Mucosa of descending colon (tissue), 3 donors: Measurements from ENCODE around the gene ZBTB33. TPM values are rescaled to one million over a fixed set of nuclear protein-coding genes. Genes with fewer than 3 reads are reported as not detected.
A peak's percentile ranks its signal among the peaks of the same experiment; 100 is the strongest.

ENCODE experiments used
- ATAC-seq: fragments of 200-7000 bp; cut with Tn5 transposase; one replicate; pipeline ENCODE4 v1.9.1; 2020; ENCODE audit warnings: mild to moderate bottlenecking, moderate library complexity
- DNase-seq, 3 donors: peaks; one replicate each; pipeline ENCODE4 v3.0.0-alpha.2; 2020
- H3K36me3 ChIP-seq: fragments of 200-600 bp; one replicate; pipeline ENCODE4 v1.8.0; 2021; ENCODE audit warnings: low read depth, mild to moderate bottlenecking
- H3K4me1 ChIP-seq: fragments of 200-600 bp; one replicate; pipeline ENCODE4 v1.8.0; 2021; ENCODE audit warnings: low read depth, mild to moderate bottlenecking
- H3K4me3 ChIP-seq: fragments of 200-600 bp; one replicate; pipeline ENCODE4 v1.8.0; 2021; ENCODE audit warnings: mild to moderate bottlenecking
- H3K9me3 ChIP-seq: fragments of 200-600 bp; one replicate; pipeline ENCODE4 v1.8.0; 2021; ENCODE audit warnings: mild to moderate bottlenecking
- intact Hi-C, 2 donors: fragments of 100-400 bp; cut with DNase I in 1 of 2; cut with micrococcal nuclease in 1 of 2; formaldehyde crosslinking; loops; one replicate each; pipeline versions ENCODE4 v1.11.0 to v1.11.1; 2022; cut with DNase I, micrococcal nuclease
- total RNA-seq, 3 donors: library from RNA; stranded (reverse); fragmentation: NEBNext Ultra II Directional in 2 of 3; extraction: Animal tissue kit (Norgen Biotek cat#: 25700) in 2 of 3; gene quantifications; one replicate each; pipeline versions ENCODE4 v1.2.1 to v1.2.4, GENCODE V29; 2021 to 2023
- TF ChIP-seq, protein P1 (sequence below): fragments of 200-600 bp; IDR thresholded peaks from one replicate; pipeline ENCODE4 v1.8.0; 2022; ENCODE audit warnings: antibody characterized with exemption, mild to moderate bottlenecking
- donor health status: DM: no; HTN: no; CAD: no; lungs with moderate emphysema.
- donor health status: DM: no; HTN: no; CAD: no.
- donor health status: DM: no; HTN: yes; CAD: no.

Gene ZBTB33
- total RNA-seq, 3 donors from 2014 or later, result 10.2 to 12.5 (median 12.0) TPM

DNA sequence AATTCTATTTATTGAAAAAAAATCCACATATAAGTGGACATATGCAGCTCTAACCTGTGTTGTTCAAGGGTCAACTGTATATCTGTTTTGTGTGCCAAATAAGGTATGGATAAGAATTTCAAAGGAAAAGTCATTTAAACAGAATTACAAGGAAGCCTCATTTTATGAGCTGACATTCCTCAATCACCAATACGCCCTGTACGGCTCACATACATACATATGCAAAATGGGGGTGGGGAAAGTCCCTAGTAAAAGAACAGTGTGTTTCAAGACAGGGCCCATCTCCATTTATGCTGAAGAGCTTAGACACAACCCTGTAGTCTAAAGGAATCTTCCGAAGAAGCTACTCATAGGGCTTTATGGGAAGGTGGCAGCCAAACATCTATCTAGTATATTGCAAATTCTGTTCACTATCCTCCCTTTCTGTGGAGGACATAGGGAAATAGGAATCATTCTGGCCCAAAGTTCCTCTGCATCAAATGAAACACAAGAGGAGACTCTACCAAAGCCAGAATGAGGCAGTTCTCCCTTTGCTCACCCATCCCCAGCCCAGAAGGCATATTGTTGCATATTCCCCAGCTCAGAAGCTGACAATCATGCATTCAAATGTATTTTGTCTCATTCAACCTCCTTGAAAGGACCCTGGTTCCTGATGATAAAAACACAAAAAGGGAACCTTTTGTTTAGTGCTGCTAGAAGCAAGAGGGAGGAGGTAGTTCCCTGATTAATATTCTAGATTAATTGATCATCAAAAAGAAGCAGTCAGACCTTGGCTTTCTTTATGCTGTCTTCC lies 13.7 kb upstream of the ZBTB33 start:
- no peak for ATAC-seq
- TF ChIP-seq, protein P1, sequence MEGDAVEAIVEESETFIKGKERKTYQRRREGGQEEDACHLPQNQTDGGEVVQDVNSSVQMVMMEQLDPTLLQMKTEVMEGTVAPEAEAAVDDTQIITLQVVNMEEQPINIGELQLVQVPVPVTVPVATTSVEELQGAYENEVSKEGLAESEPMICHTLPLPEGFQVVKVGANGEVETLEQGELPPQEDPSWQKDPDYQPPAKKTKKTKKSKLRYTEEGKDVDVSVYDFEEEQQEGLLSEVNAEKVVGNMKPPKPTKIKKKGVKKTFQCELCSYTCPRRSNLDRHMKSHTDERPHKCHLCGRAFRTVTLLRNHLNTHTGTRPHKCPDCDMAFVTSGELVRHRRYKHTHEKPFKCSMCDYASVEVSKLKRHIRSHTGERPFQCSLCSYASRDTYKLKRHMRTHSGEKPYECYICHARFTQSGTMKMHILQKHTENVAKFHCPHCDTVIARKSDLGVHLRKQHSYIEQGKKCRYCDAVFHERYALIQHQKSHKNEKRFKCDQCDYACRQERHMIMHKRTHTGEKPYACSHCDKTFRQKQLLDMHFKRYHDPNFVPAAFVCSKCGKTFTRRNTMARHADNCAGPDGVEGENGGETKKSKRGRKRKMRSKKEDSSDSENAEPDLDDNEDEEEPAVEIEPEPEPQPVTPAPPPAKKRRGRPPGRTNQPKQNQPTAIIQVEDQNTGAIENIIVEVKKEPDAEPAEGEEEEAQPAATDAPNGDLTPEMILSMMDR, result no peak
- intact Hi-C loops, result no loop called here

DNA sequence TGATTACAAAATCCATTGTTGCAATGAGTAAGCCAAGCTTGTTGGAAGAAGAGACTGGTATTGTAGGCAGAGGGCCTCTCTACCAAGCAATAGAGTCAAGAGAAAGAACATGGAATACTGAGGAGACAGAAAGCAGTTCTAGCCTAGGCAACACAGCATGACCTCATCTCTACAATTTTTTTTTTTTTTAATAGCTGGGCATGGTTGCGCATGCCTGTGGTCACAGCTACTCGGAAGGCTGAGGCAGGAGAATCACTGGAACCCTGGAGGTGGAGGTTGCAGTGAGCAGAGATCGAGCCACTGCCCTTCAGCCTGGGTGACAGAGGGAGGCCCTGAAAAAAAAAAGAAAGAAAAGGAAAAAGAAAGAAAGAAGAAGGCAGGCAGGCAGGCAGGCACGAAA lies 11.7 kb upstream of the ZBTB33 start:
- DNase-seq, result no peak
- peaks cover 4% of the 10 kb centered on the region for H3K4me1 ChIP-seq
- H3K36me3 ChIP-seq, result no peaks in the 10 kb centered on the region
- intact Hi-C loops, result no loop called here
- ATAC-seq, result no peak
- TF ChIP-seq, protein P1, result no peak
- no peak overlapping the region for H3K4me3 ChIP-seq
- no peaks in the 10 kb centered on the region for H3K9me3 ChIP-seq

More for the DNA sequence above, 13.7 kb upstream of the ZBTB33 start:
- no peaks in the 10 kb centered on the region for H3K36me3 ChIP-seq
- H3K4me3 ChIP-seq, result no peak overlapping the region
- no peak for DNase-seq
- H3K9me3 ChIP-seq, result no peaks in the 10 kb centered on the region
- no peaks in the 10 kb centered on the region for H3K4me1 ChIP-seq

DNA sequence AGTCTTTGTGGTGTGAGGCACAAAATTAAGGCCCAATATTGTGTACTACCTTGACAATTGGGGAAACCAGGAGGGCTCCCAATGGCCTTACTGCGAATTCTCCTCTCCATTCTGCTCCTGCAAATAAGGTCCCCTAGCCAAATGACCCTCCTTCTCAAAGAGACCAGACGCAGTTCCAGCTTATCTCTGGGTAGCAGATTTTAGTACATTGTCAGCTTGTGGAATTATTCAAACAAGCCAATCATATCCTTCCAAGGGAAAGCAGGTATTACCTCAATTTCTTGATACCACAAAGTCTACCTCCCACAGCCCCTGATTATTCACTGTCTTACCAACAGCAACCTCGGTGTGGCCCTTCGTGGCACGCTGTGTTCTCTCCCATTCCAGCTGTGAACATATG lies 7.8 kb upstream of the ZBTB33 start:
- H3K4me1 ChIP-seq, result peaks cover 4% of the 10 kb centered on the region
- no peak for DNase-seq
- no peak overlapping the region for H3K4me3 ChIP-seq
- no peaks in the 10 kb centered on the region for H3K9me3 ChIP-seq
- intact Hi-C loops, result no loop called here
- TF ChIP-seq, protein P1, result no peak
- no peaks in the 10 kb centered on the region for H3K36me3 ChIP-seq
- ATAC-seq, result no peak

DNA sequence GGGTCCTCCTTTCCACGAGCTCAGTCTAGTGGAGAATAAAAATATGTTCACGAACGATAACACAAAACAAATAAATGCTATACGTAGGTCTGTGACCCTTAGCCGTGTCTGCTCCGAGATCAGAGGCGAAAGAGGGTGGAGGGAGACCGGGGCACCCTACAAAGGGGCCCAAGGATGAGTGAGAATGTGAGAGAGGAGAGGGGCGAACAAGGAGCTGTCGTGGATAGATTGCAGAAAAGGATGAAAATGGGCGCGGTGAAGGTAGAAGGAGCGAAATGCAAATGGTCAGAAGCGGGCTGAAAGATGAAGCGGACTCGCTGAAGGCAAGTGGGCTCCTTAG lies 6.2 kb upstream of the ZBTB33 start:
- Histone ChIP-seq H3K4me3 (peak overlapping the region; percentile 35), H3K36me3 (no peaks in the 10 kb centered on the region), H3K4me1 (peaks cover 4% of the 10 kb centered on the region), H3K9me3 (no peaks in the 10 kb centered on the region)
- intact Hi-C loops, result no loop called here
- TF ChIP-seq, protein P1, result no peak
- no peak for DNase-seq
- ATAC-seq, result peak; percentile 5

DNA sequence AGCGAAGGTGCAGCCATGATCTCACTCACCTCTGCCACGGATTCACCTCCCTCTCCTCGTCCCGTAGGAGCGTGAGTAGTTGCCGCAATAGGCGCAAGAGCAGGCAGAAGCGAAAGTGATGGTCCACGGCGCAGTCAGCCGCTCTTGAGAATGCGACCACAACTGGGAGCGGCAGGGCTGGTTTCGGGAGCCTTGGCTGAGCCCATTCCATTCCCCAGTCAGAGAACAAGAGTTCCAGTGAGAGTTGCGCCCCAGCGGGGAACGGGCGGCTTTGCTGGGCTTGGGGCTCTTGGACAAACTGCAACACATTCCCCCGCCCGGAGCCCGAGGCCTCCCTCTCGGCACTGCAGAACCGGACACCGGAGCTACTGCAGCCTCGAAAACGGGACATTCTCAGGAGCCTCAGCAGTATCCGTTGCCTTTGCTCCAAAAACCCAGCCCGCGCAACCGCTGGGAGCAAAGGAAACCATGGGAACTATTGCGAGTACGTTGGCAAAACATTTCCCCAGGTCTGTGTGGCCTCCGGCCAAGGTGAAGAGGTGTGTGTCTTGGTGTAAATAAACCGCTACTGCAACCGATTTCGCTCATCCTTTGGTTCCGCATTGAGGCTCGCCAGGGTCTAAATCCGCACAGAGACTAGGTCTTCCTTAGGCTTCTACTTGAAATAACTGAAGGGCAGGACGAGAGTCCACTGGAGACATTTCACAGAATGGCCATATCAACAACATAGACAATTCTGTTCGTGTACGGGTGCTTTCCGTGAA lies 5.7 kb upstream of the ZBTB33 start:
- Histone ChIP-seq H3K36me3 (no peaks in the 10 kb centered on the region), H3K4me3 (peak overlapping the region; percentile 35), H3K9me3 (no peaks in the 10 kb centered on the region), H3K4me1 (peaks cover 4% of the 10 kb centered on the region)
- TF ChIP-seq, protein P1, result no peak
- intact Hi-C loops, result no loop called here
- DNase-seq, result peak; percentile 74 to 76 (median 75)
- ATAC-seq, result peak; percentile 97
